Testis (tissue), 3 donors: ENCODE measurements around the gene RNASEL. TPM values are rescaled to one million over a fixed set of nuclear protein-coding genes. Genes with fewer than 3 reads are reported as not detected.

Source experiments
- DNase-seq: peaks from one replicate; pipeline ENCODE4 v3.0.0-alpha.2; 2019
- H3K27ac ChIP-seq, 2 donors: fragments of 200-600 bp; sonication (generic); one replicate each; pipeline ENCODE4 v1.5.1; 2019
- H3K27me3 ChIP-seq: fragments of 200-600 bp; sonication (generic); one replicate; pipeline ENCODE4 v1.5.1; 2019
- H3K36me3 ChIP-seq: fragments of 200-600 bp; sonication (generic); one replicate; pipeline ENCODE4 v1.5.1; 2017; ENCODE audit warnings: low read depth; ENCODE audit errors: missing control alignments
- H3K4me1 ChIP-seq: fragments of 200-600 bp; sonication (generic); one replicate; pipeline ENCODE4 v1.5.1; 2019
- H3K4me3 ChIP-seq, 2 donors: fragments of 200-600 bp; sonication (generic); one replicate each; pipeline ENCODE4 v1.5.1; 2017 to 2019
- H3K9me3 ChIP-seq: fragments of 200-600 bp; sonication (generic); one replicate; pipeline ENCODE4 v1.5.1; 2017
- CTCF ChIP-seq, 3 experiments: fragments of 450-650 bp in 2 of 3; fragments of 200-600 bp in 1 of 3; sonication (generic) in 1 of 3; IDR thresholded peaks; one replicate each; pipeline ENCODE4 v1.5.1; 2016 to 2019; ENCODE audit warnings: antibody characterized with exemption in 3 of 3, mild to moderate bottlenecking in 2 of 3, moderate library complexity in 1 of 3
- POLR2A ChIP-seq: fragments of 450-650 bp; IDR thresholded peaks from one replicate; pipeline ENCODE4 v1.6.1; 2017; ENCODE audit warnings: antibody characterized with exemption, mild to moderate bottlenecking, moderate library complexity
- WGBS, 2 donors: methylation state at CpG; one replicate each; pipeline ENCODE4 v1.1.5; 2018; 5-methylcytosine and 5-hydroxymethylcytosine counted together
- intact Hi-C: fragments of 100-400 bp; cut with DNase I; formaldehyde crosslinking; loops from one replicate; pipeline ENCODE4 v1.15.1; 2023; ENCODE audit warnings: low total_unique reads
- polyA plus RNA-seq: library from polyadenylated mRNA; stranded (reverse); fragments of 350-450 nt; fragmentation: Illumina TruSeq; extraction: RNeasy Lipid Tissue Mini Kit (QIAGEN cat#74804); gene quantifications from one replicate; pipeline ENCODE4 v1.2.3, GENCODE V29; 2014; ENCODE audit warnings: low read depth, low replicate concordance; ENCODE audit not compliant: insufficient read depth
- total RNA-seq, 2 donors: library from RNA; depleted of rRNA; stranded (reverse); fragments of >200 nt; gene quantifications; one replicate each; pipeline ENCODE4 v1.2.3, GENCODE V29; 2016

Gene RNASEL
- total and polyA plus RNA-seq, 3 donors from 2014 or later = 4.7 to 7.5 (median 5.4) TPM

DNA sequence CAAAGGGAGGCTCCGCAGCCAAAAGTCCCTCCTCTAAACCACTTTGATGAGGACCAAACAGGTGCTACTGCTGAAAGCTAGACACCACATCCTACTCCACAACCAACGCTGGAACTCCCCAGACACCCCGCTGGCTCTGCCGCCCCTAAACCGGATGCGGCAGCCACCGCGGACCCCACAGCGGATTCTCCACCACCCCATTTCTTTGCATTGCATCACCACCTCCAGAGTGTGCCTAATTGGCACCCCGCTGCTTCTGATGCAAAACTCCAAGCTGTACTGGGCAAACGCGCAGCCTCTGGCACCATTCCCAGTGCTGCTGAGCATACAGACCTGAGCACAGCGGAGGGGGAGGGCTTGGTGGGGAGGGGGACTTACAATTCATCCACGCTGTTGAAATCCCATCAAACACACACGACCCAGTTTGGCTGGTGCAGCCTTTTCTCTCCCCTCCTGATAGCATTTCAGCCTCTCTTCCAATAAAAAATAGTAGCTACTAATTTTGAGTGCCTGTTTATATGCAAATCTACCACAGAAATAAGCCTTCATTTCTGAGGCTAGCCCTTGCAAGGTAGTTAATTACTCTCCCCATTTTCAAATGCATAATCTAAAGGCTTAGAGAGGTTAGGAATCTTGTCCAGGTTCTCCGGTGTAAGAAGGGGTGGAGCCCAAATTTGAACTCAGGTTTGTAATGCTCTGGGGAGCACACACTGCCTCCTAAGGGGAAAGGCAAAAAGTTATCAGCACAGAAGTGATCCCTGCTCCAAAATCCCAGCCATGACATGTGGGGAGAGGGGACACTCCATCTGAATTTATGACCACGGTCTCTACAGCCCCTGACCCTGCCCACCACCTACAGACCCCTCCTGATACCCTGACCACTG, 27.3 kb upstream of the RNASEL start:
- H3K27me3 ChIP-seq = no peaks in the 10 kb centered on the region
- peak; percentile 65 for DNase-seq
- no peaks in the 10 kb centered on the region for H3K36me3 ChIP-seq
- intact Hi-C loops = no loop called here
- no peaks in the 10 kb centered on the region for H3K9me3 ChIP-seq
- peaks cover 8% of the 10 kb centered on the region for H3K4me1 ChIP-seq
- peak overlapping the region in 1 of 2 donors; percentile 2 for H3K4me3 ChIP-seq
- TF ChIP-seq POLR2A = no peak
- TF ChIP-seq CTCF (IDR thresholded peaks at IDR 0.05) = no peak
- WGBS, 2 donors = 17 to 24% methylated on average over 7 to 17 of the region's 17 CpGs
- H3K27ac ChIP-seq = no peak overlapping the region

DNA sequence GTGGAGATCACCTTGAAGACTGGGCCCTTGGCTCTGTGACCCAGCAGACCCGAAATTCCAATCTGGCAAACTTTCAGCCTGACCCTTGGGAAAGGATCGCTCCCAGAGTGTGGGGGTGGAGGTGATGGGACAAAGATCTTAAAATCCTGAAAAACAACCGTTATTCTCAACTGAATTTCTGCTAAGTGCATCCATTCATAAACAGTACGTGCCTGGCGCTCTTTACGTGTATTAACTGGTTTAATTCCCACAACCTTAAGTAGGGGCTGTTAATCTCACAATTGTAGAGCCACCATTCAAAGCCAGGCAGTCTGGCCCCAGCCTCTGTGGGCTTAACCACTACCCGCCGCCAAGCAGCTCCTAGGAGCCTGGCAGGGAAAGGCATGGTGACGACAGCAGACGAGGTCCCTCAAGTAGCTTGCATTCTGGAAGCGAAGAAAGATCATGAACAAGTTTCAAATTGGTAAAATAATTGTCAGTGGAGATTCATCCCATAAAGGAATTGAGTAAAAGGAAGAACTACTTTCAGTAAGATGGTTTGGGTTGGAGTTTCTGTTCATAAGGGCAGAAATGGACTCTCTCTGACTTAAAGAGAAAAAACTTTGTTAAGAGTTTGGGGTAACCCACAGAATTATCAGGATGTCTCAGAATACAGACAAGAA, 26.5 kb upstream of the RNASEL start:
- Histone ChIP-seq H3K36me3 (no peaks in the 10 kb centered on the region), H3K9me3 (no peaks in the 10 kb centered on the region), H3K4me3 (peak overlapping the region; percentile 47 to 63), H3K27ac (peak overlapping the region; percentile 85 to 89), H3K4me1 (peaks cover 8% of the 10 kb centered on the region), H3K27me3 (no peaks in the 10 kb centered on the region)
- 13 to 30% methylated on average over 11 of the region's 11 CpGs for WGBS, 2 donors
- intact Hi-C loops = no loop called here
- DNase-seq = peak; percentile 46
- TF ChIP-seq POLR2A (no peak), CTCF (IDR thresholded peaks at IDR 0.05) (no peak)

- no peaks in the 10 kb centered on the region for H3K9me3 ChIP-seq
- 1 to 2% methylated on average over 44 to 56 of the region's 56 CpGs for WGBS, 2 donors
- peaks cover 8% of the 10 kb centered on the region for H3K4me1 ChIP-seq
- peak; percentile 83 for DNase-seq
- H3K27me3 ChIP-seq = no peaks in the 10 kb centered on the region
- H3K27ac ChIP-seq = peak overlapping the region; percentile 85 to 89
- peak overlapping the region; percentile 47 to 63 for H3K4me3 ChIP-seq
- intact Hi-C loops = no loop called here
- TF ChIP-seq POLR2A = no peak
- no peak for TF ChIP-seq CTCF (IDR thresholded peaks at IDR 0.05)
- no peaks in the 10 kb centered on the region for H3K36me3 ChIP-seq
These were observed 25.9 kb upstream of the RNASEL start for GRCh38 chr1:182614796-182615454.

- Histone ChIP-seq H3K27ac (no peak overlapping the region), H3K4me3 (no peak overlapping the region), H3K9me3 (no peaks in the 10 kb centered on the region), H3K36me3 (no peaks in the 10 kb centered on the region), H3K4me1 (peaks cover 8% of the 10 kb centered on the region), H3K27me3 (no peaks in the 10 kb centered on the region)
- no peak for TF ChIP-seq CTCF (IDR thresholded peaks at IDR 0.05)
- WGBS, 2 donors = 91 to 93% methylated on average over 8 of the region's 8 CpGs
- intact Hi-C loops = no loop called here
- DNase-seq = no peak
These were observed 22.7 kb upstream of the RNASEL start for GRCh38 chr1:182611787-182612186.
